ENCODE results near the gene MRAS. TPM values are rescaled to one million over a fixed set of nuclear protein-coding genes. Genes with fewer than 3 reads are reported as not detected.
A peak's percentile ranks its signal among the peaks of the same experiment; 100 is the strongest.

The MRAS gene
- total RNA-seq (10 to 100 TPM; 22.5 to 28.7 TPM), polyA plus RNA-seq (10 to 100 TPM; 12.6 to 22.2 TPM)
- long read RNA-seq, donor 1, full-length matches to known transcripts: 7 of 7 reads
- long read RNA-seq, donor 1, partial matches to known transcripts: 0 of 7 reads
- long read RNA-seq, donor 1, other reads (novel, unspliced or antisense): 0 of 7 reads
- long read RNA-seq, donor 2: 0 reads
- long read RNA-seq, donor 3, partial matches to known transcripts: 0 of 1 reads
- long read RNA-seq, donor 3, other reads (novel, unspliced or antisense): 0 of 1 reads
- long read RNA-seq, donor 4, partial matches to known transcripts: 0 of 1 reads
- long read RNA-seq, donor 4, other reads (novel, unspliced or antisense): 0 of 1 reads
- long read RNA-seq, donor 5, partial matches to known transcripts: 0 of 6 reads
- long read RNA-seq, donor 5, other reads (novel, unspliced or antisense): 0 of 6 reads

DNA sequence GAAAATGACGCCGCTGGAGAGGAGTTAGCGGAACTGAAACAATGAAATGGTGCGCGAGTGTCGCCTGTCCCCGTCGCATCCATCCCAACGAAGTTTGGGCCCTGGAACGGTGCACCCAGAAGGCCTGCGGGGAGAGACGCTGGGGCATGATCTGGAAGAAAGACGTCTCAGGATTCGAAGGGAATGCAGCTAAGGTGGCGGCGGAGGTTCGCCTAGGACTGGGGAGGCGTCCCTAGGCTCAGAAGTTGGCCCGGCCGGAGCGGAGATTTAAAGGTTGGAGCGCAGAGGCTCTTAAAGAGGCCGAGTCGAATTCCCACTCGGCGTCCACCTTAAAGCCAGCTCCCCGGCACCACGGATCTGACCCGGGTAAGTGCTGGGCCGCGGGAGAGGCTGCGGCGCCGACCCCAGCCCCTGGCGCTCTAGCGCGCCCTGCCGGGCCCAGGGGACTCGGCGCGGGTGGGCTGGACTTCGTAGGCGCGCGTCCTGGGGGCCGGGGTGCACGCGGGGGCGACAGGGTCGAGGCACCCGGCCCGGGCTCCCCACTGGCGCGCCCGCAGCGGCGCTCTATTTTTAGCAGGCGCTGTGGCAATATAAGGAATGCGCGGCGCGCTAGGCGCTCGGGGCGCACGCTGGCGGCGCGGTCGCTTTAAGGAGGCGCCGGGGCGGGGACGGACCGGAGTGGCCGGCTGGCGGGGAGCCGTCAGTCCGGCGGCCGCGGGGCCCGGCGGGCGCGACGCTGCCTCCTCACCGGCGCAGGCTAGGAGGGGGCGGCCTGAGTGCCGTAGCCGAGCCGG is at the start of gene MRAS:
MRAS (plus strand) TSS at position 620 of the 794 bp plus-strand sequence. CDS start 24,305 bp downstream, outside the sequence.
- Histone ChIP-seq H3K36me3 (ENCODE audit: control insufficient read depth in 4 of 4, insufficient read depth in 4 of 4, low read length in 4 of 4) (no peaks in the 10 kb centered on the region), H3K4me1 (ENCODE audit: control insufficient read depth in 5 of 5, insufficient read depth in 5 of 5, low read length in 5 of 5) (peaks cover 3 to 14% (median 7%) of the 10 kb centered on the region in 5 donors), H3K27me3 (ENCODE audit: control insufficient read depth in 3 of 3, insufficient read depth in 3 of 3, low read length in 2 of 3) (no peaks in the 10 kb centered on the region), H3K4me3 (peak within 1 kb of the TSS; percentile 77), H3K27ac (ENCODE audit: low read depth in 1 of 2, low read length in 1 of 2) (peak within 1 kb of the TSS; percentile 94 to 97), H3K9me3 (ENCODE audit: control insufficient read depth in 4 of 4, insufficient read depth in 3 of 4, low read length in 3 of 4) (no peaks in the 10 kb centered on the region), H3K9ac (ENCODE audit: insufficient read depth in 1 of 2, low read length in 2 of 2) (peak within 1 kb of the TSS; percentile 37 to 87)
- peak; percentile 83 to 84 (median 83) for DNase-seq
- WGBS, 2 donors: 0 to 1% methylated on average over 60 to 93 of the region's 93 CpGs
- TF ChIP-seq, protein P1, sequence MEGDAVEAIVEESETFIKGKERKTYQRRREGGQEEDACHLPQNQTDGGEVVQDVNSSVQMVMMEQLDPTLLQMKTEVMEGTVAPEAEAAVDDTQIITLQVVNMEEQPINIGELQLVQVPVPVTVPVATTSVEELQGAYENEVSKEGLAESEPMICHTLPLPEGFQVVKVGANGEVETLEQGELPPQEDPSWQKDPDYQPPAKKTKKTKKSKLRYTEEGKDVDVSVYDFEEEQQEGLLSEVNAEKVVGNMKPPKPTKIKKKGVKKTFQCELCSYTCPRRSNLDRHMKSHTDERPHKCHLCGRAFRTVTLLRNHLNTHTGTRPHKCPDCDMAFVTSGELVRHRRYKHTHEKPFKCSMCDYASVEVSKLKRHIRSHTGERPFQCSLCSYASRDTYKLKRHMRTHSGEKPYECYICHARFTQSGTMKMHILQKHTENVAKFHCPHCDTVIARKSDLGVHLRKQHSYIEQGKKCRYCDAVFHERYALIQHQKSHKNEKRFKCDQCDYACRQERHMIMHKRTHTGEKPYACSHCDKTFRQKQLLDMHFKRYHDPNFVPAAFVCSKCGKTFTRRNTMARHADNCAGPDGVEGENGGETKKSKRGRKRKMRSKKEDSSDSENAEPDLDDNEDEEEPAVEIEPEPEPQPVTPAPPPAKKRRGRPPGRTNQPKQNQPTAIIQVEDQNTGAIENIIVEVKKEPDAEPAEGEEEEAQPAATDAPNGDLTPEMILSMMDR (IDR thresholded peaks at IDR 0.05; ENCODE audit: control extremely low read depth, extremely low read depth): no peak
- peak; percentile 89 for ATAC-seq (ENCODE audit: insufficient read depth, low FRiP score)

DNA sequence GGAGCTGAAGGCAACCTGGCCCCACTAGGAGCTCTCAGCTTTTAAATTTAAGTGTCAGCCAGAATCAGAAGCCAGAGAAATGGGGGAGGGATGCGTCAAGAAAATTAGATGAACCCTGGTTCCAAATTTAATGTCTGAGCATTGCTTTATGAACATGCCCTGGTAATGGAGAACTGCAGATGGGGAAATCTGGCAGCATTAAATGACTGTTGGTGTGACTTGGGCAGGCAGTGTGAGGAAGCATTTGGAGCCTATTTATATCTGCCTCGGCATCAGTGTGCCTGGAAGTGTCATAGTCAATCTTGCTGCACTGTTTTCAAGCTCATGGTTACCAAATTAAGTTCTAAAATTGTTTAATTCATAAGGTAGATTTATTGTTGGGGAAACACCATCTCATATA is 47.7 kb upstream of the MRAS start:
- H3K36me3 ChIP-seq (ENCODE audit: control insufficient read depth in 4 of 4, insufficient read depth in 4 of 4, low read length in 4 of 4): peaks cover 8 to 13% (median 11%) of the 10 kb centered on the region in 4 donors
- H3K27me3 ChIP-seq (ENCODE audit: control insufficient read depth in 3 of 3, insufficient read depth in 3 of 3, low read length in 2 of 3): no peaks in the 10 kb centered on the region
- peaks cover 0 to 5% (median 0%) of the 10 kb centered on the region in 4 donors for H3K9me3 ChIP-seq (ENCODE audit: control insufficient read depth in 4 of 4, insufficient read depth in 3 of 4, low read length in 3 of 4)
- no peak overlapping the region for H3K9ac ChIP-seq (ENCODE audit: insufficient read depth in 1 of 2, low read length in 2 of 2)
- TF ChIP-seq, protein P1 (IDR thresholded peaks at IDR 0.05; ENCODE audit: control extremely low read depth, extremely low read depth): no peak
- ATAC-seq (ENCODE audit: insufficient read depth, low FRiP score) (no peak), DNase-seq (no peak)
- no peak overlapping the region for H3K4me3 ChIP-seq
- no peaks in the 10 kb centered on the region for H3K4me1 ChIP-seq (ENCODE audit: control insufficient read depth in 5 of 5, insufficient read depth in 5 of 5, low read length in 5 of 5)
- no peak overlapping the region for H3K27ac ChIP-seq (ENCODE audit: low read depth in 1 of 2, low read length in 1 of 2)
- 71 to 74% methylated on average over 2 of the region's 2 CpGs for WGBS, 2 donors

DNA sequence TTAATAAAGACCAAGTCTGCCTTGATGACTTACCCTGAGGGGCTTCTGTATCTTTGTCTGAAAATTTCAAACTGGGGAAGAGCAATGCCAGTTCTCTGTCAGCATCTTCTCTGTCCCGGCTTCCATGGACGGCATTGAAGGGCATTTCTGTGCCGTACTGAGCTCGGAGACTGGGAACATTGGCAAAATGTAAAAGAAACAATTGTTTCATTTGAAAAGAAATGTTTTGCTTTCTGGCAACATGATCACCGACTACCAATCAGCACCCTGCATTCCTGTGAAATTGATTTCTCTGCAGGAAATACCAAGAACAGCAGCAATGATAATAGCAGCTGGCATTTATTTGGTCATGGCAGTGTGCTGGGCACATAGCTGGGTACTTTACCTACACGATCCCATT is 44.9 kb upstream of the MRAS start:
- TF ChIP-seq, protein P1 (IDR thresholded peaks at IDR 0.05; ENCODE audit: control extremely low read depth, extremely low read depth): no peak
- 92 to 94% methylated on average over 6 of the region's 6 CpGs for WGBS, 2 donors
- no peak overlapping the region for H3K4me3 ChIP-seq
- peaks cover 0 to 12% (median 5%) of the 10 kb centered on the region in 4 donors for H3K9me3 ChIP-seq (ENCODE audit: control insufficient read depth in 4 of 4, insufficient read depth in 3 of 4, low read length in 3 of 4)
- peaks cover 0 to 3% (median under 1%) of the 10 kb centered on the region in 4 donors for H3K36me3 ChIP-seq (ENCODE audit: control insufficient read depth in 4 of 4, insufficient read depth in 4 of 4, low read length in 4 of 4)
- H3K27me3 ChIP-seq (ENCODE audit: control insufficient read depth in 3 of 3, insufficient read depth in 3 of 3, low read length in 2 of 3): no peaks in the 10 kb centered on the region
- no peak overlapping the region for H3K27ac ChIP-seq (ENCODE audit: low read depth in 1 of 2, low read length in 1 of 2)
- ATAC-seq (ENCODE audit: insufficient read depth, low FRiP score): no peak
- no peaks in the 10 kb centered on the region for H3K4me1 ChIP-seq (ENCODE audit: control insufficient read depth in 5 of 5, insufficient read depth in 5 of 5, low read length in 5 of 5)
- no peak overlapping the region for H3K9ac ChIP-seq (ENCODE audit: insufficient read depth in 1 of 2, low read length in 2 of 2)
- no peak for DNase-seq
